Left colon (tissue), 2 donors: ENCODE results near the gene ZSCAN18. TPM values are rescaled to one million over a fixed set of nuclear protein-coding genes. Genes with fewer than 3 reads are reported as not detected.
"Not testable (repeated sequence)": the region's sequence is repeated elsewhere in the genome, so short reads cannot be mapped to it uniquely, and the experiment has no call there.

Experiments used
- ATAC-seq: fragments of 200-7000 bp; cut with Tn5 transposase; one replicate; pipeline ENCODE4 v1.9.1; 2020; ENCODE audit warnings: mild to moderate bottlenecking, moderate library complexity
- DNase-seq, 2 donors: peaks; one replicate each; pipeline ENCODE4 v3.0.0-alpha.2; 2020
- intact Hi-C, 2 donors: fragments of 100-400 bp; cut with DNase I in 1 of 2; cut with micrococcal nuclease in 1 of 2; formaldehyde crosslinking; loops; one replicate each; pipeline versions ENCODE4 v1.11.2 to v1.14.0; 2022; cut with DNase I, micrococcal nuclease
- long read RNA-seq: library from polyadenylated mRNA; unstranded; transcript quantifications from one replicate; pipeline ENCODE4 v2.0.0, GENCODE V29; 2021
- total RNA-seq, 2 donors: library from RNA; stranded (reverse); fragmentation: NEBNext Ultra II Directional; extraction: Animal tissue kit (Norgen Biotek cat#: 25700); gene quantifications; one replicate each; pipeline ENCODE4 v1.2.1, GENCODE V29; 2021
- donor health status: DM: no; HTN: no; CAD: no.
- donor health status: DM: yes; HTN: yes; CAD: no.

ZSCAN18 gene
- 10 to 100 TPM; 19.8 to 22.6 TPM for total RNA-seq
- long read RNA-seq, full-length matches to known transcripts: 8 of 19 reads
- long read RNA-seq, partial matches to known transcripts: 3 of 19 reads
- long read RNA-seq, other reads (novel, unspliced or antisense): 8 of 19 reads

DNA sequence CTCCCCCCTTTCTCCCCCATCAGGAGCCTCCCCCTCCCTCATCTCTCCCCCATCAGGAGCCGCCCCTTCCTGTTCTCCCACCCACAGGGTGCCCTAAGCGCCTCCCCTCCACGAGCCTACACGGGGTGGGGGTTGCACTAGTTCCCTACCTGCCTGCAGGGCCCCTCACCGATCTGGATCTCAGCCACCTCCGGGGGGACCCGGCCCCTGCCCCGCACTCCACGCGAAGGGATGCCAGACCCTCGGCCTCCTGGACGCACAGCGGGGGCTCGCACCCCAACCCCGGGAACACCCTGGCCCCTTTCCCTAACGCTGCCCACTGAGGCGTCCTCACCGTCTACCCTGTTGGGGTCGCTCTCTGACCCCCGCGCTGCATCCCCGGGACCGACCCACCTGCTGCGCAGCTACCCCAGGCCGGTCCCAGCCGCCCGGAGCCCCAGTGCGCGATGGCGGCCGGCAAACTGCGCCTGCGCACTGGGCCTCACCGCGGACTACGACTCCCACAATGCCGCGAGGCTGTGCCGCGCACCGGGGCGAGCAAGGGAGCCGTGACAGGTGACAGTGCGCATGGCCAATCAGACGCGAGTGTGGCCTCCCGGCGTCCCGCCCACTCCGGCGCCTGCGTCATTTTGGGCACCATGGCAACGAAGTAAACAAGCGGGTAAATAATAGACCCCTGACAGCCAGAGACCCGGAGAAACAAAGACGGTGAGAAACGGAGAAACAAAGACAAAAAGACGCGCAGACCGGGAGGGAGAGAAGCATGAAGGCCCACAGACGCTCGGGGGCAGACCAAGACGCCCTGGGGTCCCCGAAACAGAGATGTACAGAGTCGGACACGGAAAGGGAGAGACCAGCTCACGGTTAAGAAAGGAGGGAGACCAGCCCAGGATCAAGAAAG lies at the start of gene ZSCAN18:
ZSCAN18 (minus strand) TSS at position 451 of the 901 bp plus-strand sequence. CDS start 7,964 bp downstream, outside the sequence.
- peak; percentile 94 to 96 for DNase-seq
- intact Hi-C loops: no loop called here
- peak; percentile 100 for ATAC-seq

- intact Hi-C loops, DNase-seq, ATAC-seq: not testable (repeated sequence)
These were observed 49.4 kb upstream of the ZSCAN18 start for GRCh38 chr19:58147475-58147874.

DNA sequence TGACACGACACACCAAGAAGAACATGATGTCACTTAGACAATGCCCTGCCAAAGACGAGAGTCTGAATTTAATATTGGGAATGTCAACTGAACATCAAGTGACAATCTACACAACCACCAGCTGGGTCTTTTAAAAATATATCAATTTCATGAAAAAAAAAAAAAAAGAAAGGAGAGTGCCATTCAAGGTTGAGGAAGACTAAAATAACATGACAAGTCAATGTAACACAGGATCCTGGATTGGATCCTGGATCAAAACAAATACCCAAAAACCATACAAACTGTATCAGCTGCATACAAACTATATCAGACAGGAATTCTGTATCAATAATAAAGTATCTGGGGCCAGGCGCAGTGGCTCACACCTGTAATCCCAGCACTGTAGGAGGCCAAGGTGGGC lies 47.8 kb upstream of the ZSCAN18 start:
- ATAC-seq: no peak
- intact Hi-C loops: no loop called here
- no peak for DNase-seq

DNA sequence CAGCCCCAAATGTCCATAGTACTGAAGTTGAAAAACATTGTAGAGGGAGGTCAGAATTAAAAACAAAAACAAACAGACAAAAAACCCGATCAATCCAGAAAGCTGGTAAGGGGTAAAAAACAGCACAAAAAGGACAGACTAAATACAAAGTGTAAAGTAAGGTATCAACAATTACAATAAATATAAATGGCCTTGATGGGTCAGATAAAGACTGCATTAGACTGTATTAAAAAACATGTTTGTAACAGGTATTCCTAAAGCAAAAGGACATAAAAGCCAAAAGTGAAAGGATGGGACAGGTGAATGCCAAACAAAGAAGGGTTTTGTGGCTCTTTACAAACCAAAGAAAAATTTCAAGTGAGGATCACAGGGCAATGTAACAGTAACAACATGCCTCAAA lies 36.2 kb upstream of the ZSCAN18 start:
- DNase-seq (no peak), ATAC-seq (no peak)
- intact Hi-C loops: no loop called here

GRCh38 chr19:58129284-58129683 lies 31.3 kb upstream of the ZSCAN18 start:
- no peak for DNase-seq
- intact Hi-C loops: no loop called here
- ATAC-seq: no peak

DNA sequence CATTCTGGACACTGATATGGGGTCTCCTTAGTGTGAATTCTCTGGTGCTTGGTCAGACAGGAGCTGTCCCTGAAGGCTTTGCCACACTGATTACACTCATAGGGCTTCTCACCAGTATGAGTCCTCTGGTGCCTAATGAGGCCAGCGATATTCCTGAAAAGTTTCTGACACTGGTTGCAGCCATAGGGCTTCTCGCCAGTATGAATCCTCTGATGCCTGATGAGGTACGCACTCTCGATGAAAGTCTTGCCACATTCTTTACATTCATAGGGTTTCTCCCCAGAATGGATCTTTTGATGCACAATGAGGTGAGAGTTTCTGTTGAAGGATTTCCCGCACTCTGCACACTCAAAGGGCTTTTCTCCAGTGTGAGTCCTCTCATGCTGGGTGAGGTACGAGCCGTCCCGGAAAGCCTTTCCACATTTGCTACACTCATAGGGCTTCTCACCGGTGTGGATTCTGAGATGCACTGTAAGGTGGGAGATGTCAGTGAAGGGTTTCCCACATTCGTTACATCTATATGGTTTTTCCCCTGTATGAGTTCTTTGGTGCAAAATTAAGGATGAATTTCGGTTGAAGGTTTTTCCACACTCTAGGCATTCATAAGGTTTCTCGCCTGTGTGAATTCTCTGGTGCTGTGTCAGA lies 30.1 kb upstream of the ZSCAN18 start:
- ATAC-seq: no peak
- no peak for DNase-seq
- intact Hi-C loops: no loop called here

GRCh38 chr19:58123354-58123753 lies 25.3 kb upstream of the ZSCAN18 start:
- intact Hi-C loops: no loop called here
- DNase-seq (no peak), ATAC-seq (no peak)

- DNase-seq (no peak), ATAC-seq (no peak)
- intact Hi-C loops: no loop called here
These were observed 21.1 kb upstream of the ZSCAN18 start for GRCh38 chr19:58118979-58119733.

GRCh38 chr19:58117841-58118575 lies 20.0 kb upstream of the ZSCAN18 start:
- intact Hi-C loops: no loop called here
- ATAC-seq (no peak), DNase-seq (no peak)

DNA sequence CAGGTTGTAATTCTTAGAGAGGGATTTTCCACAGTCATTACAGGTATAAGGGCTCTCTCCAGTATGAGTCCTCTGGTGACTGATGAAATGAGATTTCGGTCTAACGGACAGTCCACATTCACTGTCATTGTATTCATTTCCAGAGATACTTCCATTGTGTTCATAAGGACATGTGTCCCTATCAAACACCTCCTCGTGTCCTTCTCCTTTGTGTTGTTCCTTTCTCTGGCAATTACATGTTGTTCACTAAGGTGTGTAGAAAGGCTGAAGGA lies 10.5 kb upstream of the ZSCAN18 start:
- intact Hi-C loops: no loop called here
- no peak for DNase-seq
- ATAC-seq: no peak

GRCh38 chr19:58107778-58108545 lies 9.9 kb upstream of the ZSCAN18 start:
- intact Hi-C loops: no loop called here
- ATAC-seq: no peak
- DNase-seq: no peak

- intact Hi-C loops: no loop called here
- ATAC-seq: no peak
- no peak for DNase-seq
These were observed 609 bp upstream of the ZSCAN18 start for GRCh38 chr19:58098682-58098998.

GRCh38 chr19:58097349-58097748 lies 682 bp downstream of the ZSCAN18 start:
- DNase-seq (no peak), ATAC-seq (no peak)
- intact Hi-C loops: no loop called here

GRCh38 chr19:58096884-58097283 lies 1.1 kb downstream of the ZSCAN18 start:
- intact Hi-C loops: no loop called here
- ATAC-seq (no peak), DNase-seq (no peak)

DNA sequence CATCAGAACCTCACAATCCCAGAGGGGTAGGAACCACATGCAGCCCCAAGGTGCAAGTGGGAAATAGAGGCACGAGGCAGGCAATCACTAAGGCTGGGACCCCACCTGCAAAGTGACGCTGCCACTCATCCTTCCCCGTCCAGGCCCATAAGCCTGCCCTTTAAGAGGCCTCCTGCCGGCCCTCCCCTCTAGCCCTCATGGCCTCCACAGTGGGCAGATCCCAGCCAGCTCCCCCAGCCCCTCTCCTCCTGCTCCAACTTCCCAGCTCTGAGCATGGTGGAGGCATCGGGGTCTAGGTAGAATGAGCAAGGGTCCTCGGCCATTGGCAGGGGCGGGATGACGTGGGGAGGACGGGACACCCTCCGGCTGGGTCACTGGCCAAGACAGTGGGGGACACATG lies 2.7 kb downstream of the ZSCAN18 start:
- intact Hi-C loops: no loop called here
- ATAC-seq (no peak), DNase-seq (no peak)

GRCh38 chr19:58093071-58093470 lies 5.0 kb downstream of the ZSCAN18 start:
- intact Hi-C loops: no loop called here
- DNase-seq: no peak
- no peak for ATAC-seq

DNA sequence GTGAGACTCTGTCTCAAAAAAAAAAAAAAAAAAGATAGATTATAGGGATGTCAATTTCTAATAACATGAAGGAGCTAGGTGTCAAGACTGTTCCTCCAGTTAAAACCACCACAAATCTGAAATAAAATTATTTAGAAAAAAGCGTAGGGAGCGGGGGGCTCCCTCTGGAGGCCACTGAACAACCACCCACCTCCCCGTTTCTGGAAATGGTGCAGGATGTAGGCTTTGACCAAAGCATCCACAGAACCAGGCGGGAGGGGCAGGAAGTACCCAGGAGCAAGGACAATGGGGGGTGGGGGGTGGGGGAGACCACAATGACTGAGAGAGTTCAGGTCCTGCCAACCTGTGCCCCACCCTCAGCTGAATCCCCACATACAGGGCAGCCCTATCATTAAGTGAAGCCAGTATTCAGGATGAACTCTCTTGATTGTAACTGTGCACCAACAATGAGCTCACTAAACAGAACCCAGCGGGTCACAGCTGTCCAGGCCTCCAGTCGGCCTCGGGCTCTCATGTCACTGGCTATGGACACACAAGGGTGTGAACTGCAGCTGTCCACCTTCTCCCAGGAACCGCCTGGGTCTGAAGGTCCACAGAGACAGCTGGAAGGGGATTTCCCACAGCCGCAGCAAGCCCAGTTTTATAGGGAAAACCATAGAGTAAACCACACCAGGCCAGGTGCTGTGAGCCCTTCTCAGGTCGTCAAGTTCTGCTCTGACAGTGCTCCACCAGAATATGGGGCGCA lies 6.6 kb downstream of the ZSCAN18 start:
- ATAC-seq: no peak
- no peak for DNase-seq
- intact Hi-C loops: no loop called here

DNA sequence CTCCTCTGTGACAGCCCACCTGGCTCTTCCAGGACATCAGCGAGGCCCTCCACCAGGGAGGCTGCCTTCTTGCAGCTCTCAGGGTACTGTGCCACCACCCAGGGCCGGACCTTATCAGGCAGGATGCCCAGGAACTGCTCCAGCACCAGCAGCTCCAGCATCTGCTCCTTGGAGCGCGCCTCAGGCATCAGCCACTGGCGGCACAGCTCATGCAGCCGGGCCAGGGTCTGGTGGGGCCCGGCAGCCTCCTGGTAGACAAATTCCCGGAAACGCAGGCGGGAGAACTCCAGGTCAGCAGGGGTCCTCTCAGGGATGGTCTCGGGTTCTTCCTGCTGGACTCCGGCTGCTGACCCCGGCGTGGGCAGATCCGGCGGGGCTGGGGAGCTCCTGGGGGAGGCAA lies 8.2 kb downstream of the ZSCAN18 start:
- intact Hi-C loops: no loop called here
- ATAC-seq: no peak
- no peak for DNase-seq
